Endothelial cell of umbilical vein (primary cell): Measurements from ENCODE around the gene SRGAP3. TPM values are rescaled to one million over a fixed set of nuclear protein-coding genes. Genes with fewer than 3 reads are reported as not detected.

Source experiments
- BruUV-seq: library from RNA; stranded (reverse); fragments of 400-500 nt; replicated peaks from 2 replicates; lab custom pipeline; 2021; lab: Mats Ljungman, UMichigan
- CTCF ChIA-PET: fragments of 300-600, 350-600 bp; sonication (Branson Sonifier 250); formaldehyde crosslinking; loops from one replicate; lab custom pipeline; 2021; ENCODE audit warnings: antibody characterized with exemption, inconsistent platforms; lab: Charles Lee
- POLR2A ChIA-PET: fragments of 300-600, 350-600 bp; sonication (Branson Sonifier 250); formaldehyde crosslinking; loops from one replicate; lab custom pipeline; 2021; ENCODE audit warnings: antibody characterized with exemption, inconsistent platforms; lab: Charles Lee
- DNase-seq: peaks from one replicate; pipeline ENCODE4 v3.0.0-alpha.2; 2011; ENCODE audit warnings: low read depth, low spot score
- FAIRE-seq: peaks from 2 replicates; lab custom pipeline; 2011; peaks lifted over from hg19 to GRCh38; lab: Jason Lieb, UNC
- H2AFZ ChIP-seq: 2 replicates; pipeline ENCODE4 v1.6.0; 2012; ENCODE audit warnings: low read depth, low read length, control low read depth, inconsistent platforms
- H3K27ac ChIP-seq: 2 replicates; pipeline ENCODE4 v1.5.1; 2011; ENCODE audit warnings: low read depth, mild to moderate bottlenecking, control low read depth, low read length, moderate library complexity; ENCODE audit not compliant: insufficient read depth
- H3K27me3 ChIP-seq, 2 experiments: 2 replicates each; pipeline versions ENCODE4 v1.6.0 to v1.6.1; 2011; ENCODE audit warnings: low read length in 2 of 2, mixed read lengths in 1 of 2; ENCODE audit not compliant: control insufficient read depth in 2 of 2, insufficient read depth in 2 of 2
- H3K36me3 ChIP-seq, 2 experiments: 2 replicates in 1 of 2; 3 replicates in 1 of 2; pipeline ENCODE4 v1.5.1; 2011; ENCODE audit warnings: low read length in 2 of 2, mild to moderate bottlenecking in 1 of 2, moderate library complexity in 1 of 2; ENCODE audit not compliant: control insufficient read depth in 2 of 2, insufficient read depth in 2 of 2; ENCODE audit errors: extremely low read depth in 1 of 2
- H3K4me1 ChIP-seq: 3 replicates; pipeline ENCODE4 v1.5.1; 2011; ENCODE audit warnings: mild to moderate bottlenecking, low read length; ENCODE audit not compliant: control insufficient read depth, insufficient read depth; ENCODE audit errors: extremely low read depth
- H3K4me2 ChIP-seq: 2 replicates; pipeline ENCODE4 v1.6.1; 2011; ENCODE audit warnings: low read length, control low read depth, mixed read lengths; ENCODE audit not compliant: insufficient read depth
- H3K4me3 ChIP-seq, 3 experiments: fragments of 200-600 bp in 1 of 3; sonication (generic), shearing (Covaris generic) in 1 of 3; replicated peaks in 1 of 3; 2 replicates each; pipeline ENCODE4 v1.5.1; 2011 to 2016; ENCODE audit warnings: control low read depth in 3 of 3, low read length in 3 of 3, mild to moderate bottlenecking in 2 of 3, inconsistent platforms in 1 of 3, low read depth in 1 of 3, moderate library complexity in 1 of 3; ENCODE audit not compliant: insufficient read depth in 1 of 3
- H3K79me2 ChIP-seq: 2 replicates; pipeline ENCODE4 v1.6.0; 2012; ENCODE audit warnings: low read length, inconsistent platforms; ENCODE audit not compliant: control insufficient read depth, insufficient read depth
- H3K9ac ChIP-seq: replicated peaks from 2 replicates; pipeline ENCODE3; 2011; ENCODE audit warnings: low read length, control low read depth; ENCODE audit not compliant: insufficient read depth; ENCODE audit errors: extremely low read depth
- H3K9me1 ChIP-seq: replicated peaks from 3 replicates; pipeline ENCODE4 v1.6.0; 2011; ENCODE audit warnings: mild to moderate bottlenecking, low read length; ENCODE audit not compliant: control insufficient read depth, insufficient read depth; ENCODE audit errors: extremely low read depth
- H3K9me3 ChIP-seq: replicated peaks from 2 replicates; pipeline ENCODE4 v1.5.1; 2012; ENCODE audit warnings: low read length, inconsistent platforms; ENCODE audit not compliant: control insufficient read depth, insufficient read depth
- H4K20me1 ChIP-seq: replicated peaks from 2 replicates; pipeline ENCODE3; 2011; ENCODE audit warnings: mild to moderate bottlenecking, low read length; ENCODE audit not compliant: control insufficient read depth, insufficient read depth; ENCODE audit errors: extremely low read depth
- CTCF ChIP-seq, 2 donors: IDR thresholded peaks; 1 replicate in 1 of 2; 2 replicates in 1 of 2; pipeline ENCODE4 v1.5.1; 2011; ENCODE audit warnings: low read length in 2 of 2, mild to moderate bottlenecking in 2 of 2, moderate library complexity in 2 of 2, control low read depth in 1 of 2, inconsistent platforms in 1 of 2, low read depth in 1 of 2; ENCODE audit not compliant: insufficient read depth in 1 of 2; ENCODE audit errors: extremely low read depth in 1 of 2
- EZH2 ChIP-seq: IDR thresholded peaks from 2 replicates; pipeline ENCODE4 v1.6.1; 2012; ENCODE audit warnings: borderline replicate concordance, low read depth, mild to moderate bottlenecking, moderate library complexity, low read length, inconsistent platforms; ENCODE audit not compliant: severe bottlenecking
- FOS ChIP-seq: IDR thresholded peaks from 2 replicates; pipeline ENCODE4 v1.6.1; 2011; ENCODE audit warnings: mild to moderate bottlenecking, low read length, moderate library complexity, borderline replicate concordance; ENCODE audit not compliant: insufficient read depth
- GATA2 ChIP-seq: IDR thresholded peaks from 2 replicates; pipeline ENCODE4 v1.7.0; 2011; ENCODE audit warnings: low read depth, mild to moderate bottlenecking, moderate library complexity, mixed read lengths, low read length; ENCODE audit not compliant: insufficient read length, insufficient read depth
- JUN ChIP-seq: IDR thresholded peaks from 2 replicates; pipeline ENCODE4 v1.6.1; 2011; ENCODE audit warnings: borderline replicate concordance, low read depth; ENCODE audit not compliant: insufficient read length, insufficient read depth
- MAX ChIP-seq: IDR thresholded peaks from 2 replicates; pipeline ENCODE4 v1.6.1; 2011; ENCODE audit not compliant: insufficient read depth, insufficient read length
- MYC ChIP-seq: IDR thresholded peaks from one replicate; pipeline ENCODE4 v1.6.1; 2011; ENCODE audit warnings: mild to moderate bottlenecking, low read depth, low read length
- POLR2A ChIP-seq: IDR thresholded peaks from 2 replicates; pipeline ENCODE4 v1.6.1; 2012; ENCODE audit warnings: low read depth, mild to moderate bottlenecking, control low read depth, low read length
- POLR2AphosphoS5 ChIP-seq: IDR thresholded peaks from 2 replicates; pipeline ENCODE4 v1.6.1; 2012; ENCODE audit warnings: low read depth, mild to moderate bottlenecking, control low read depth, low read length, moderate library complexity; ENCODE audit not compliant: insufficient read depth
- dilution Hi-C: fragments of 300-500 bp; cut with MboI; formaldehyde crosslinking; loops from one replicate; pipeline ENCODE4 v1.15.0; 2019; ENCODE audit warnings: low sequenced_read_pairs; ENCODE audit not compliant: extremely low pct_ligation_motif_present
- intact Hi-C: fragments of 100-400 bp; cut with micrococcal nuclease; formaldehyde crosslinking; loops from one replicate; pipeline ENCODE4 v1.10.0; 2022
- polyA plus RNA-seq, 4 experiments: library from polyadenylated mRNA; depleted of rRNA in 3 of 4; stranded (reverse) in 3 of 4; unstranded in 1 of 4; fragments of >200 nt; gene quantifications; 2 replicates each; pipeline versions ENCODE4 v1.2.1 to v1.2.3, GENCODE V29; 2011 to 2012; ENCODE audit warnings: missing spikeins in 1 of 4
- total RNA-seq: library from RNA; stranded (reverse); gene quantifications from 2 replicates; pipeline ENCODE4 v1.2.3, GENCODE V29; 2021

SRGAP3 gene
- total and polyA plus RNA-seq, 2 donors (not counting 3 experiments of a cell fraction or from before 2014, with no cell fraction given), result 0.06 TPM; not detected in 1

GRCh38 chr3:9153904-9154619 lies 95.4 kb downstream of the SRGAP3 start:
- CTCF ChIA-PET, result interaction anchor here (1.2 to 1.4 kb wide), 2 partner anchors 9 to 11 kb away, joined by 3 read pairs; no protein-coding TSS in a partner anchor
- Histone ChIP-seq H2AFZ (no peak overlapping the region), H3K4me1 (no peaks in the 10 kb centered on the region), H3K9me3 (no peaks in the 10 kb centered on the region), H3K4me3 (no peak overlapping the region), H4K20me1 (no peaks in the 10 kb centered on the region), H3K79me2 (no peaks in the 10 kb centered on the region), H3K27me3 (no peaks in the 10 kb centered on the region), H3K4me2 (no peak overlapping the region), H3K36me3 (no peaks in the 10 kb centered on the region), H3K27ac (no peak overlapping the region), H3K9ac (no peak overlapping the region), H3K9me1 (no peaks in the 10 kb centered on the region)
- TF ChIP-seq CTCF (IDR thresholded peaks at IDR 0.05; ENCODE audit: extremely low read depth in 1 of 2, insufficient read depth in 1 of 2, low read depth in 1 of 2, low read length in 2 of 2) (no peak), MYC (no peak)
- no TSS peak for BruUV-seq
- FAIRE-seq (no peak), DNase-seq (no peak)
- intact Hi-C loops, result no loop called here
- POLR2A ChIA-PET, result no interaction called here
- dilution Hi-C loops, result no loop called here

- no peaks in the 10 kb centered on the region for H3K27me3 ChIP-seq
- BruUV-seq, result no TSS peak
- H3K36me3 ChIP-seq, result no peaks in the 10 kb centered on the region
- no peak overlapping the region for H3K27ac ChIP-seq
- no peak for TF ChIP-seq POLR2A
- TF ChIP-seq MAX, result no peak
- no peak for TF ChIP-seq FOS
- no peak for TF ChIP-seq POLR2AphosphoS5
- no peak for TF ChIP-seq CTCF (IDR thresholded peaks at IDR 0.05; ENCODE audit: extremely low read depth in 1 of 2, insufficient read depth in 1 of 2, low read depth in 1 of 2, low read length in 2 of 2)
- TF ChIP-seq MYC, result no peak
- no peak for TF ChIP-seq JUN
- TF ChIP-seq GATA2, result no peak
- TF ChIP-seq EZH2, result no peak
- no peaks in the 10 kb centered on the region for H3K9me1 ChIP-seq
- H4K20me1 ChIP-seq, result no peaks in the 10 kb centered on the region
- H3K4me2 ChIP-seq, result no peak overlapping the region
- H3K79me2 ChIP-seq, result no peaks in the 10 kb centered on the region
- POLR2A ChIA-PET, result no interaction called here
- H3K9me3 ChIP-seq, result no peaks in the 10 kb centered on the region
- dilution Hi-C loops (no loop called here), intact Hi-C loops (no loop called here)
- DNase-seq (no peak), FAIRE-seq (no peak)
- H3K4me3 ChIP-seq, result no peak overlapping the region
- CTCF ChIA-PET, result no interaction called here
- H3K4me1 ChIP-seq, result no peaks in the 10 kb centered on the region
- no peak overlapping the region for H3K9ac ChIP-seq
- no peak overlapping the region for H2AFZ ChIP-seq
Observed at GRCh38 chr3:9151240-9151639, 98.2 kb downstream of the SRGAP3 start.
